ENCODE data around the gene SDC3.

SDC3 gene

GRCh38 chr1:30929944-30930525 is 21.5 kb upstream of the SDC3 start:
- Histone ChIP-seq H3K36me3 (peaks cover 18% of the 10 kb centered on the region), H3K4me3 (ENCODE audit: low read depth, low read length) (no peak overlapping the region), H3K27me3 (no peaks in the 10 kb centered on the region), H3K9me3 (no peaks in the 10 kb centered on the region), H3K4me1 (no peaks in the 10 kb centered on the region; the same call in 1 of the 2 replicates)
- DNase-seq: no peak
- TF ChIP-seq CTCF (IDR thresholded peaks at IDR 0.05; ENCODE audit: low read depth, low read length): no peak

- H3K27me3 ChIP-seq: no peaks in the 10 kb centered on the region
- peak; percentile 44 for DNase-seq
- H3K36me3 ChIP-seq: peaks cover 12% of the 10 kb centered on the region
These were observed 20.8 kb upstream of the SDC3 start for GRCh38 chr1:30929135-30929889.

GRCh38 chr1:30928789-30929134 is 20.2 kb upstream of the SDC3 start:
- Histone ChIP-seq H3K4me1 (no peaks in the 10 kb centered on the region; the same call in 1 of the 2 replicates), H3K4me3 (ENCODE audit: low read depth, low read length) (no peak overlapping the region), H3K27me3 (no peaks in the 10 kb centered on the region), H3K36me3 (peaks cover 9% of the 10 kb centered on the region), H3K9me3 (no peaks in the 10 kb centered on the region)
- no peak for TF ChIP-seq CTCF (IDR thresholded peaks at IDR 0.05; ENCODE audit: low read depth, low read length)
- no peak for DNase-seq

More at GRCh38 chr1:30929135-30929889, 20.8 kb upstream of the SDC3 start:
- no peaks in the 10 kb centered on the region for H3K9me3 ChIP-seq
- H3K4me3 ChIP-seq (ENCODE audit: low read depth, low read length): no peak overlapping the region
- no peaks in the 10 kb centered on the region; the same call in 1 of the 2 replicates for H3K4me1 ChIP-seq
- peak; percentile 62 for TF ChIP-seq CTCF (IDR thresholded peaks at IDR 0.05; ENCODE audit: low read depth, low read length)

- Histone ChIP-seq H3K4me3 (ENCODE audit: low read depth, low read length) (no peak overlapping the region), H3K36me3 (peaks cover 3% of the 10 kb centered on the region), H3K9me3 (no peaks in the 10 kb centered on the region), H3K4me1 (no peaks in the 10 kb centered on the region; the same call in 1 of the 2 replicates), H3K27me3 (no peaks in the 10 kb centered on the region)
- no peak for DNase-seq
- TF ChIP-seq CTCF (IDR thresholded peaks at IDR 0.05; ENCODE audit: low read depth, low read length): no peak
These were observed 19.6 kb upstream of the SDC3 start for GRCh38 chr1:30928171-30928570.

GRCh38 chr1:30927448-30927847 is 18.9 kb upstream of the SDC3 start:
- DNase-seq: no peak
- H3K27me3 ChIP-seq: no peaks in the 10 kb centered on the region
- no peaks in the 10 kb centered on the region; the same call in 1 of the 2 replicates for H3K4me1 ChIP-seq

More at GRCh38 chr1:30927448-30927847, 18.9 kb upstream of the SDC3 start:
- Histone ChIP-seq H3K9me3 (no peaks in the 10 kb centered on the region), H3K4me3 (ENCODE audit: low read depth, low read length) (no peak overlapping the region), H3K36me3 (no peaks in the 10 kb centered on the region; the same call in 1 of the 2 replicates)
- TF ChIP-seq CTCF (IDR thresholded peaks at IDR 0.05; ENCODE audit: low read depth, low read length): no peak
